OCI-LY7 (cell line): ENCODE results near the gene CHL1.

ENCODE experiments used
- EZH2phosphoT487 ChIP-seq: fragments of 200-600 bp; sonication (generic); IDR thresholded peaks from 2 replicates; pipeline ENCODE4 v1.6.1; 2018; ENCODE audit warnings: low read depth, borderline replicate concordance, mild to moderate bottlenecking, mixed run types, antibody characterized with exemption, low read length, moderate library complexity, mixed read lengths
- TF ChIP-seq, protein P1 (sequence below): fragments of 200-600 bp; sonication (generic); conservative IDR thresholded peaks from 2 replicates; pipeline ENCODE4 v1.5.1; 2014; ENCODE audit warnings: mild to moderate bottlenecking, antibody characterized with exemption, low read length, moderate library complexity, mixed read lengths

DNA sequence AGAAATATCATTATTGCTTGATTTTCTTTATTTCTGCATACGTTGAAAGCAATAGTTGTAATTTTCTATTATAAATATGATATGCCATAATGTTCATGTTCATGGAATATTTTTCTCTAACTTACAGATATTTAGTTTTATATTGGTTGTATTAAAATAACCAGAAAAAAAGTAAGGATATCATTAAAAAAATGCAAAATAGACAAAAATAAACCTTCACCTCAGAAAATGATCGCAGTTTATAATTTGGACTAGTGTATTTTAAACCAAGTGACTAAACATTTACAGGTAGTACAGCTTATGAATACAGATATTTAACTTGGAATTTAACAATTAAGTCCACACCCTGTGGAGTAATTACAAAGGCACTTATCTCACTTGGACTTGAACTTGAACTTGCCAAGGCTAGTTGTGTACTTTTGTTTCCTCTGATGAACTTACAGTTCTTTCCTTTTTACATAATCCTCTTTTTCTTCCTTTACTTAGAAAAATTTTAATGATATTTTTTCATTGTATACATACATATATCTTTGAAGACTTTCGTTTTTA, 156.7 kb downstream of the CHL1 start:
- TF ChIP-seq, protein P1, sequence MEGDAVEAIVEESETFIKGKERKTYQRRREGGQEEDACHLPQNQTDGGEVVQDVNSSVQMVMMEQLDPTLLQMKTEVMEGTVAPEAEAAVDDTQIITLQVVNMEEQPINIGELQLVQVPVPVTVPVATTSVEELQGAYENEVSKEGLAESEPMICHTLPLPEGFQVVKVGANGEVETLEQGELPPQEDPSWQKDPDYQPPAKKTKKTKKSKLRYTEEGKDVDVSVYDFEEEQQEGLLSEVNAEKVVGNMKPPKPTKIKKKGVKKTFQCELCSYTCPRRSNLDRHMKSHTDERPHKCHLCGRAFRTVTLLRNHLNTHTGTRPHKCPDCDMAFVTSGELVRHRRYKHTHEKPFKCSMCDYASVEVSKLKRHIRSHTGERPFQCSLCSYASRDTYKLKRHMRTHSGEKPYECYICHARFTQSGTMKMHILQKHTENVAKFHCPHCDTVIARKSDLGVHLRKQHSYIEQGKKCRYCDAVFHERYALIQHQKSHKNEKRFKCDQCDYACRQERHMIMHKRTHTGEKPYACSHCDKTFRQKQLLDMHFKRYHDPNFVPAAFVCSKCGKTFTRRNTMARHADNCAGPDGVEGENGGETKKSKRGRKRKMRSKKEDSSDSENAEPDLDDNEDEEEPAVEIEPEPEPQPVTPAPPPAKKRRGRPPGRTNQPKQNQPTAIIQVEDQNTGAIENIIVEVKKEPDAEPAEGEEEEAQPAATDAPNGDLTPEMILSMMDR = no peak
- TF ChIP-seq EZH2phosphoT487 = no peak
